HCT116 (cell line): ENCODE measurements around the gene AHI1. TPM values are rescaled to one million over a fixed set of nuclear protein-coding genes. Genes with fewer than 3 reads are reported as not detected.

ENCODE experiments used
- ATAC-seq: fragments of 200-7000 bp; cut with Tn5 transposase; 2 replicates; pipeline ENCODE4 v1.9.1; 2020; ENCODE audit warnings: mild to moderate bottlenecking, moderate library complexity
- BruUV-seq: library from RNA; stranded (reverse); fragments of 400-500 nt; replicated peaks from 2 replicates; lab custom pipeline; 2021; lab: Mats Ljungman, UMichigan
- CTCF ChIA-PET: fragments of 300-600 bp; sonication (Branson Sonifier 250); formaldehyde crosslinking; loops from one replicate; lab custom pipeline; 2021; ENCODE audit warnings: antibody characterized with exemption; lab: Charles Lee
- POLR2A ChIA-PET: fragments of 300-600, 350-600 bp; sonication (Branson Sonifier 250); formaldehyde crosslinking; loops from one replicate; lab custom pipeline; 2021; ENCODE audit warnings: antibody characterized with exemption; lab: Charles Lee
- RAD21 ChIA-PET, 2 experiments: fragments of 300-600 bp; sonication (Branson Sonifier 250); formaldehyde crosslinking; loops; one replicate each; lab custom pipeline; 2023; ENCODE audit warnings: low total read pairs in 2 of 2; ENCODE audit not compliant: uncharacterized antibody in 2 of 2, unreplicated experiment in 2 of 2, low non-redundant PET in 1 of 2; lab: Charles Lee
- DNase-seq: peaks from one replicate; pipeline ENCODE4 v3.0.0-alpha.2; 2010; ENCODE audit warnings: low read depth, low spot score
- H2AFZ ChIP-seq: fragments of 200-600 bp; shearing (Covaris generic), sonication (generic); 2 replicates; pipeline ENCODE4 v1.6.1; 2017; ENCODE audit warnings: low read depth, mixed run types, mixed read lengths, antibody characterized with exemption, low read length; ENCODE audit not compliant: poor library complexity, severe bottlenecking
- H3K27ac ChIP-seq: 2 replicates; pipeline ENCODE4 v1.5.1; 2012; ENCODE audit warnings: low read depth, low read length
- H3K27me3 ChIP-seq: fragments of 200-600 bp; sonication (generic); 2 replicates; pipeline ENCODE4 v1.6.1; 2016; ENCODE audit warnings: mixed run types, low read length, mixed read lengths; ENCODE audit not compliant: insufficient read depth
- H3K36me3 ChIP-seq, 2 experiments: fragments of 200-500 bp in 1 of 2; fragments of 200-600 bp in 1 of 2; sonication (Bioruptor generic) in 1 of 2; sonication (generic) in 1 of 2; 2 replicates each; pipeline versions ENCODE4 v1.5.1 to v1.6.1; 2014 to 2016; ENCODE audit warnings: low read length in 2 of 2, inconsistent platforms in 1 of 2, mixed read lengths in 1 of 2, mixed run types in 1 of 2; ENCODE audit not compliant: insufficient read depth in 2 of 2, control insufficient read depth in 1 of 2
- H3K4me1 ChIP-seq, 2 experiments: fragments of 200-600 bp in 1 of 2; sonication (generic) in 1 of 2; 2 replicates each; pipeline versions ENCODE4 v1.5.1 to v1.6.1; 2012 to 2017; ENCODE audit warnings: low read length in 2 of 2, inconsistent platforms in 1 of 2, mild to moderate bottlenecking in 1 of 2, mixed read lengths in 1 of 2, mixed run types in 1 of 2, moderate library complexity in 1 of 2; ENCODE audit not compliant: insufficient read depth in 2 of 2, control insufficient read depth in 1 of 2
- H3K4me2 ChIP-seq: fragments of 200-600 bp; sonication (generic); 2 replicates; pipeline ENCODE4 v1.6.1; 2017; ENCODE audit warnings: mixed run types, low read length, mixed read lengths
- H3K4me3 ChIP-seq, 2 experiments: fragments of 200-600 bp in 1 of 2; sonication (generic) in 1 of 2; replicated peaks in 1 of 2; 2 replicates each; pipeline ENCODE4 v1.5.1; 2011 to 2016; ENCODE audit warnings: low read length in 2 of 2, control low read depth in 1 of 2, low read depth in 1 of 2, mild to moderate bottlenecking in 1 of 2, mixed read lengths in 1 of 2, mixed run types in 1 of 2
- H3K79me2 ChIP-seq: fragments of 200-600 bp; sonication (generic); 2 replicates; pipeline ENCODE4 v1.6.1; 2017; ENCODE audit warnings: mild to moderate bottlenecking, mixed run types, low read length, moderate library complexity, mixed read lengths; ENCODE audit not compliant: insufficient read depth
- H3K9ac ChIP-seq: fragments of 200-600 bp; sonication (generic); 2 replicates; pipeline ENCODE4 v1.6.1; 2016; ENCODE audit warnings: low read length, mixed read lengths
- H3K9me2 ChIP-seq: fragments of 200-600 bp; sonication (generic), shearing (Covaris generic); 2 replicates; pipeline ENCODE4 v1.6.1; 2017; ENCODE audit warnings: mixed run types, mild to moderate bottlenecking, moderate library complexity; ENCODE audit not compliant: insufficient read depth
- H3K9me3 ChIP-seq, 2 experiments: fragments of 200-500 bp in 1 of 2; fragments of 200-600 bp in 1 of 2; sonication (Bioruptor generic) in 1 of 2; sonication (generic) in 1 of 2; 2 replicates each; pipeline ENCODE4 v1.6.1; 2014 to 2017; ENCODE audit warnings: low read length in 2 of 2, mixed read lengths in 2 of 2, inconsistent platforms in 1 of 2, low read depth in 1 of 2, mild to moderate bottlenecking in 1 of 2, mixed run types in 1 of 2, moderate library complexity in 1 of 2; ENCODE audit not compliant: control insufficient read depth in 1 of 2, insufficient read depth in 1 of 2
- H4K20me1 ChIP-seq: fragments of 200-600 bp; sonication (generic), shearing (Covaris generic); 2 replicates; pipeline ENCODE4 v1.6.1; 2017; ENCODE audit warnings: mixed run types, mild to moderate bottlenecking, moderate library complexity; ENCODE audit not compliant: insufficient read depth
- CBX3 ChIP-seq: IDR thresholded peaks from 2 replicates; pipeline ENCODE4 v1.6.1; 2012; ENCODE audit warnings: low read depth
- CEBPB ChIP-seq: IDR thresholded peaks from 2 replicates; pipeline ENCODE4 v1.6.1; 2012; ENCODE audit warnings: low read depth
- EGR1 ChIP-seq: IDR thresholded peaks from 2 replicates; pipeline ENCODE4 v1.6.1; 2012; ENCODE audit warnings: low read depth
- ELF1 ChIP-seq: IDR thresholded peaks from 2 replicates; pipeline ENCODE4 v1.6.1; 2012; ENCODE audit warnings: low read depth, borderline replicate concordance
- EZH2 ChIP-seq: fragments of 200-600 bp; sonication (generic); IDR thresholded peaks from 2 replicates; pipeline ENCODE4 v1.6.1; 2017; ENCODE audit warnings: antibody characterized with exemption, mixed run types
- EZH2phosphoT487 ChIP-seq: fragments of 200-600 bp; IDR thresholded peaks from 2 replicates; pipeline ENCODE4 v1.6.1; 2018; ENCODE audit warnings: antibody characterized with exemption, borderline replicate concordance
- JUND ChIP-seq: IDR thresholded peaks from 2 replicates; pipeline ENCODE4 v1.6.1; 2012
- POLR2A ChIP-seq: IDR thresholded peaks from 2 replicates; pipeline ENCODE4 v1.7.0; 2011; ENCODE audit warnings: borderline replicate concordance; ENCODE audit not compliant: insufficient read depth, insufficient read length; ENCODE audit errors: extremely low read depth
- POLR2AphosphoS5 ChIP-seq: IDR thresholded peaks from 2 replicates; pipeline ENCODE4 v1.6.1; 2011; ENCODE audit warnings: mild to moderate bottlenecking, low read depth, low read length, moderate library complexity
- RAD21 ChIP-seq: IDR thresholded peaks from 2 replicates; pipeline ENCODE4 v1.6.1; 2012; ENCODE audit warnings: low read depth, mild to moderate bottlenecking
- SIN3A ChIP-seq: IDR thresholded peaks from 2 replicates; pipeline ENCODE4 v1.6.1; 2012; ENCODE audit warnings: low read depth
- SP1 ChIP-seq: IDR thresholded peaks from 2 replicates; pipeline ENCODE4 v1.6.1; 2012; ENCODE audit warnings: low read depth
- SRF ChIP-seq: IDR thresholded peaks from 2 replicates; pipeline ENCODE4 v1.6.1; 2012; ENCODE audit warnings: low read depth
- YY1 ChIP-seq: IDR thresholded peaks from 2 replicates; pipeline ENCODE4 v1.6.1; 2011; ENCODE audit warnings: low read length, low read depth, moderate library complexity, mild to moderate bottlenecking; ENCODE audit not compliant: insufficient replicate concordance; ENCODE audit errors: extremely low read depth
- ZNF274 ChIP-seq: fragments of 200-500 bp; sonication (Bioruptor generic); IDR thresholded peaks from 2 replicates; pipeline ENCODE4 v1.6.1; 2014; ENCODE audit warnings: mild to moderate bottlenecking, low read depth, low read length, inconsistent platforms
- intact Hi-C: fragments of 100-400 bp; cut with micrococcal nuclease; formaldehyde crosslinking; loops from 2 replicates; pipeline ENCODE4 v1.10.0; 2022
- total RNA-seq: library from RNA; stranded (reverse); gene quantifications from one replicate; pipeline ENCODE4 v1.2.1, GENCODE V29; 2021; ENCODE audit not compliant: unreplicated experiment
- TF ChIP-seq, protein P1 (sequence below): IDR thresholded peaks from 2 replicates; pipeline ENCODE4 v1.6.1; 2011; ENCODE audit warnings: mild to moderate bottlenecking, low read length, moderate library complexity; ENCODE audit not compliant: insufficient replicate concordance; ENCODE audit errors: extremely low read depth
- TF ChIP-seq, protein P2 (sequence below): IDR thresholded peaks from 2 replicates; pipeline ENCODE4 v1.6.1; 2012; ENCODE audit warnings: low read depth
- TF ChIP-seq, protein P3 (sequence below), 3 experiments: fragments of 200-600 bp in 1 of 3; sonication (generic) in 1 of 3; IDR thresholded peaks in 2 of 3; conservative IDR thresholded peaks in 1 of 3; 2 replicates each; pipeline ENCODE4 v1.5.1; 2012 to 2017; ENCODE audit warnings: low read depth in 2 of 3, low read length in 2 of 3, antibody characterized with exemption in 1 of 3, borderline replicate concordance in 1 of 3, control low read depth in 1 of 3, mild to moderate bottlenecking in 1 of 3, mixed read lengths in 1 of 3, mixed run types in 1 of 3, moderate library complexity in 1 of 3; ENCODE audit not compliant: insufficient read depth in 1 of 3
- TF ChIP-seq, protein P4 (sequence below): IDR thresholded peaks from 2 replicates; pipeline ENCODE4 v1.6.1; 2012
- TF ChIP-seq, protein P5 (sequence below): IDR thresholded peaks from 2 replicates; pipeline ENCODE4 v1.6.1; 2012

The AHI1 gene
- total RNA-seq, 1 experiment from 2014 or later = 29.6 TPM

DNA sequence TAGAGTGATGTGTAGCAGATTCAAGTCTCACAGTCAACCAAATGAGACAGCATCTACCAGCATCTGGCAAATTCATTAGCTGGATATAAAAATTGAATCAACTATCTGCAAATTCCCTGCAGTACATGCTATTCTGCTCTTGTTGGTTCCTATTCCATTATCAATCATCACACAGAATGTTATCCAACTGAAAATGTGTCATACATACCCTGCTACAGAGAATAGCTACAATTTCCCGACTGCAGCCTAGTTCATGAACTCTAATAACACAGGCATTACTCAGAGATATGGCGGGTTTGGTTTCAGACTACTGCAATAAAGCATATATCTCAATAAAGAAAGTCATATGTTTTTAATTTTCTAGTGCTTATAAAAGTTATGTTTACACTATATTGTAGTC, 78.4 kb downstream of the AHI1 start:
- no peak overlapping the region for H3K9ac ChIP-seq
- BruUV-seq = no TSS peak
- no peaks in the 10 kb centered on the region for H3K4me1 ChIP-seq
- H4K20me1 ChIP-seq = 0 out of 2 replicates have a peak, but pooled peaks cover 5% of the 10 kb centered on the region
- no peak overlapping the region for H3K4me3 ChIP-seq
- RAD21 ChIA-PET = no interaction called here
- no peaks in the 10 kb centered on the region for H3K27me3 ChIP-seq
- CTCF ChIA-PET = no interaction called here
- intact Hi-C loops = no loop called here
- no peaks in the 10 kb centered on the region; a peak in 1 of 4 replicates for H3K36me3 ChIP-seq
- ATAC-seq (no peak), DNase-seq (no peak)
- no peaks in the 10 kb centered on the region for H3K9me2 ChIP-seq
- no peaks in the 10 kb centered on the region for H3K79me2 ChIP-seq
- no peak overlapping the region for H3K4me2 ChIP-seq
- no peaks in the 10 kb centered on the region for H3K9me3 ChIP-seq
- H3K27ac ChIP-seq = no peak overlapping the region
- POLR2A ChIA-PET = interaction anchor here (0.6 kb wide), 1 partner anchor 1218 kb away, joined by 3 read pairs; no protein-coding TSS in a partner anchor
- no peak overlapping the region for H2AFZ ChIP-seq
- TF ChIP-seq EGR1 (no peak), CEBPB (no peak), EZH2phosphoT487 (no peak), SRF (no peak), EZH2 (no peak), ELF1 (no peak), RAD21 (no peak), POLR2AphosphoS5 (no peak), JUND (no peak), ZNF274 (no peak), POLR2A (no peak), CBX3 (no peak), YY1 (no peak), SP1 (no peak), SIN3A (no peak)
- TF ChIP-seq, protein P1, sequence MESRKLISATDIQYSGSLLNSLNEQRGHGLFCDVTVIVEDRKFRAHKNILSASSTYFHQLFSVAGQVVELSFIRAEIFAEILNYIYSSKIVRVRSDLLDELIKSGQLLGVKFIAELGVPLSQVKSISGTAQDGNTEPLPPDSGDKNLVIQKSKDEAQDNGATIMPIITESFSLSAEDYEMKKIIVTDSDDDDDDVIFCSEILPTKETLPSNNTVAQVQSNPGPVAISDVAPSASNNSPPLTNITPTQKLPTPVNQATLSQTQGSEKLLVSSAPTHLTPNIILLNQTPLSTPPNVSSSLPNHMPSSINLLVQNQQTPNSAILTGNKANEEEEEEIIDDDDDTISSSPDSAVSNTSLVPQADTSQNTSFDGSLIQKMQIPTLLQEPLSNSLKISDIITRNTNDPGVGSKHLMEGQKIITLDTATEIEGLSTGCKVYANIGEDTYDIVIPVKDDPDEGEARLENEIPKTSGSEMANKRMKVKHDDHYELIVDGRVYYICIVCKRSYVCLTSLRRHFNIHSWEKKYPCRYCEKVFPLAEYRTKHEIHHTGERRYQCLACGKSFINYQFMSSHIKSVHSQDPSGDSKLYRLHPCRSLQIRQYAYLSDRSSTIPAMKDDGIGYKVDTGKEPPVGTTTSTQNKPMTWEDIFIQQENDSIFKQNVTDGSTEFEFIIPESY = no peak
- TF ChIP-seq, protein P2, sequence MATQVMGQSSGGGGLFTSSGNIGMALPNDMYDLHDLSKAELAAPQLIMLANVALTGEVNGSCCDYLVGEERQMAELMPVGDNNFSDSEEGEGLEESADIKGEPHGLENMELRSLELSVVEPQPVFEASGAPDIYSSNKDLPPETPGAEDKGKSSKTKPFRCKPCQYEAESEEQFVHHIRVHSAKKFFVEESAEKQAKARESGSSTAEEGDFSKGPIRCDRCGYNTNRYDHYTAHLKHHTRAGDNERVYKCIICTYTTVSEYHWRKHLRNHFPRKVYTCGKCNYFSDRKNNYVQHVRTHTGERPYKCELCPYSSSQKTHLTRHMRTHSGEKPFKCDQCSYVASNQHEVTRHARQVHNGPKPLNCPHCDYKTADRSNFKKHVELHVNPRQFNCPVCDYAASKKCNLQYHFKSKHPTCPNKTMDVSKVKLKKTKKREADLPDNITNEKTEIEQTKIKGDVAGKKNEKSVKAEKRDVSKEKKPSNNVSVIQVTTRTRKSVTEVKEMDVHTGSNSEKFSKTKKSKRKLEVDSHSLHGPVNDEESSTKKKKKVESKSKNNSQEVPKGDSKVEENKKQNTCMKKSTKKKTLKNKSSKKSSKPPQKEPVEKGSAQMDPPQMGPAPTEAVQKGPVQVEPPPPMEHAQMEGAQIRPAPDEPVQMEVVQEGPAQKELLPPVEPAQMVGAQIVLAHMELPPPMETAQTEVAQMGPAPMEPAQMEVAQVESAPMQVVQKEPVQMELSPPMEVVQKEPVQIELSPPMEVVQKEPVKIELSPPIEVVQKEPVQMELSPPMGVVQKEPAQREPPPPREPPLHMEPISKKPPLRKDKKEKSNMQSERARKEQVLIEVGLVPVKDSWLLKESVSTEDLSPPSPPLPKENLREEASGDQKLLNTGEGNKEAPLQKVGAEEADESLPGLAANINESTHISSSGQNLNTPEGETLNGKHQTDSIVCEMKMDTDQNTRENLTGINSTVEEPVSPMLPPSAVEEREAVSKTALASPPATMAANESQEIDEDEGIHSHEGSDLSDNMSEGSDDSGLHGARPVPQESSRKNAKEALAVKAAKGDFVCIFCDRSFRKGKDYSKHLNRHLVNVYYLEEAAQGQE = no peak
- TF ChIP-seq, protein P3, sequence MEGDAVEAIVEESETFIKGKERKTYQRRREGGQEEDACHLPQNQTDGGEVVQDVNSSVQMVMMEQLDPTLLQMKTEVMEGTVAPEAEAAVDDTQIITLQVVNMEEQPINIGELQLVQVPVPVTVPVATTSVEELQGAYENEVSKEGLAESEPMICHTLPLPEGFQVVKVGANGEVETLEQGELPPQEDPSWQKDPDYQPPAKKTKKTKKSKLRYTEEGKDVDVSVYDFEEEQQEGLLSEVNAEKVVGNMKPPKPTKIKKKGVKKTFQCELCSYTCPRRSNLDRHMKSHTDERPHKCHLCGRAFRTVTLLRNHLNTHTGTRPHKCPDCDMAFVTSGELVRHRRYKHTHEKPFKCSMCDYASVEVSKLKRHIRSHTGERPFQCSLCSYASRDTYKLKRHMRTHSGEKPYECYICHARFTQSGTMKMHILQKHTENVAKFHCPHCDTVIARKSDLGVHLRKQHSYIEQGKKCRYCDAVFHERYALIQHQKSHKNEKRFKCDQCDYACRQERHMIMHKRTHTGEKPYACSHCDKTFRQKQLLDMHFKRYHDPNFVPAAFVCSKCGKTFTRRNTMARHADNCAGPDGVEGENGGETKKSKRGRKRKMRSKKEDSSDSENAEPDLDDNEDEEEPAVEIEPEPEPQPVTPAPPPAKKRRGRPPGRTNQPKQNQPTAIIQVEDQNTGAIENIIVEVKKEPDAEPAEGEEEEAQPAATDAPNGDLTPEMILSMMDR (IDR thresholded peaks at IDR 0.05 in 2 of 3, conservative IDR thresholded peaks at IDR 0.05 in 1 of 3; ENCODE audit: borderline replicate concordance in 1 of 3, insufficient read depth in 1 of 3, low read depth in 2 of 3, low read length in 2 of 3) = no peak
- TF ChIP-seq, protein P4, sequence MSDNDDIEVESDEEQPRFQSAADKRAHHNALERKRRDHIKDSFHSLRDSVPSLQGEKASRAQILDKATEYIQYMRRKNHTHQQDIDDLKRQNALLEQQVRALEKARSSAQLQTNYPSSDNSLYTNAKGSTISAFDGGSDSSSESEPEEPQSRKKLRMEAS = no peak
- TF ChIP-seq, protein P5, sequence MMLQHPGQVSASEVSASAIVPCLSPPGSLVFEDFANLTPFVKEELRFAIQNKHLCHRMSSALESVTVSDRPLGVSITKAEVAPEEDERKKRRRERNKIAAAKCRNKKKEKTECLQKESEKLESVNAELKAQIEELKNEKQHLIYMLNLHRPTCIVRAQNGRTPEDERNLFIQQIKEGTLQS = no peak
